Measurements from ENCODE around the gene NBAS.

Gene NBAS

DNA sequence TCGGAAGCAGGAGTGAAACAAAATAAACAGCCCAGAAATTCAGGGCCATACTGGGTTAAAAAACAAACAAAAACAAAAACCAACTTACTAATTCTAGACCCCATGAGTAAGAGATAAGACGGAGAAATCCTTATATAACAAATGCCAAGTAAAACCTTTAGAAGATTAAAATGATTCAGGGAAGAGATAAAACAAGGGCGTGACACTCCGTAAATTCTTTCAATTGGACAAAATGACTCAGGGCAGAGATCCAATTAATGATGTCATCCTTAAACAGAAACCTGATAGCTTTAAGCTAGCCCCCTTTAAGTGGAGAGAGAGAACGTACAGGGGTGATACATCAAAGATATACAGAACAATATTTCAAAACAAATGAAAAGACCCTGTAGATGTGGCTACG is 317.4 kb downstream of the NBAS start:
- Histone ChIP-seq H3K27ac (ENCODE audit: poor library complexity, severe bottlenecking) (no peak overlapping the region), H3K36me3 (ENCODE audit: low read depth) (no peaks in the 10 kb centered on the region), H3K27me3 (ENCODE audit: insufficient read depth, poor library complexity, severe bottlenecking) (no peaks in the 10 kb centered on the region), H3K4me3 (ENCODE audit: severe bottlenecking) (no peak overlapping the region), H3K4me1 (ENCODE audit: insufficient read depth, poor library complexity, severe bottlenecking) (no peaks in the 10 kb centered on the region), H3K9me3 (ENCODE audit: severe bottlenecking) (no peaks in the 10 kb centered on the region)
- no peak for TF ChIP-seq CTCF (IDR thresholded peaks at IDR 0.05; ENCODE audit: poor library complexity, severe bottlenecking)
- ATAC-seq (ENCODE audit: low read depth), result peak; percentile 17; the same call in 1 of the 3 replicates
- no peak for DNase-seq (ENCODE audit: low spot score)

DNA sequence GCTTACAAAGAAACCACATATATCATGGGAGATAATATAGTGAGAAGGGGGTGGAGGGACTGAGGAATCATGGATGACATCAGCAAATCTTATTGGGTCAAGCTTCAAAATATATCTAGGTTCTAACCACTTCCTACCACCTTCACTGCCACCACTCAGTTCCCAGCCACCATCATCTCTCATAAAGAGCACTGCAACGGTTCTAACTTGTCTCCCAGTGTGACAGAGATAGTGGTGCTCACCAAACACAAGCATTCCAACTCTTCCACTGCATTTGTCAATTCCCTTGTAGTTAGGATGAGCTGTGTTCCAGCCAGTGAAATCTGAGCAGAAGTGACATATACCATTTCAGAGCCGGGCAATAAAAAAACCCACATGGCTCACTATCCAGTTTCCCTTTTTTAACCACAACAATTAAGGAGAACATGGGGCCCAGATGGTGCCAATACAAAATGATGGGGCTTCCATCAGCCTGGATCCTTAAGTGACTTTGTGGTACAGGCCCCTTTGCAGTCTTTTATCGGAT is 318.1 kb downstream of the NBAS start:
- Histone ChIP-seq H3K4me3 (ENCODE audit: severe bottlenecking) (no peak overlapping the region), H3K4me1 (ENCODE audit: insufficient read depth, poor library complexity, severe bottlenecking) (no peaks in the 10 kb centered on the region), H3K36me3 (ENCODE audit: low read depth) (no peaks in the 10 kb centered on the region), H3K9me3 (ENCODE audit: severe bottlenecking) (no peaks in the 10 kb centered on the region), H3K27me3 (ENCODE audit: insufficient read depth, poor library complexity, severe bottlenecking) (no peaks in the 10 kb centered on the region), H3K27ac (ENCODE audit: poor library complexity, severe bottlenecking) (no peak overlapping the region)
- DNase-seq (ENCODE audit: low spot score) (no peak), ATAC-seq (ENCODE audit: low read depth) (no peak)
- TF ChIP-seq CTCF (IDR thresholded peaks at IDR 0.05; ENCODE audit: poor library complexity, severe bottlenecking), result no peak

DNA sequence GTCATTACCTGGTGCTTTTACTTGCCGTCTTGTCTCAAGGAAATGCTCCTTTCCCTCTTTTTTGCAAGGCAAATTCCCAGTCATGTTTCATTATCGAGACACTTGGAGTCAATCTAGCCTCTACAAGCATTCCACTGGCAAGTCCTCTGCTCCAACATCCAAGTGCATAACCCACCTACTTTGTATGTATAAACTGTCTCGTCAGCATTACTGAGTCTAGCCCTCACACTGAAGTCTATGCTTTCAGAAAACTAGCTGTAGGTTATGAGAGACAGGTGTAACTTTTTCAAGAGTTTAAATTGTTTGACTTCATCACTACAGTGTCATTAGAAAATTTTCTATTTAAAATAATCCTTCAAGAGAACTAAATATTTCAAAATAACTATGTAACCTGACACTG is 319.2 kb downstream of the NBAS start:
- Histone ChIP-seq H3K4me3 (ENCODE audit: severe bottlenecking) (no peak overlapping the region), H3K27me3 (ENCODE audit: insufficient read depth, poor library complexity, severe bottlenecking) (no peaks in the 10 kb centered on the region), H3K27ac (ENCODE audit: poor library complexity, severe bottlenecking) (no peak overlapping the region), H3K36me3 (ENCODE audit: low read depth) (0 out of 2 replicates have a peak, but pooled peaks cover 3% of the 10 kb centered on the region), H3K9me3 (ENCODE audit: severe bottlenecking) (no peaks in the 10 kb centered on the region), H3K4me1 (ENCODE audit: insufficient read depth, poor library complexity, severe bottlenecking) (no peaks in the 10 kb centered on the region)
- no peak for DNase-seq (ENCODE audit: low spot score)
- ATAC-seq (ENCODE audit: low read depth), result no peak
- no peak for TF ChIP-seq CTCF (IDR thresholded peaks at IDR 0.05; ENCODE audit: poor library complexity, severe bottlenecking)

GRCh38 chr2:15241201-15241600 is 319.9 kb downstream of the NBAS start:
- DNase-seq (ENCODE audit: low spot score) (no peak), ATAC-seq (ENCODE audit: low read depth) (no peak; the same call in 2 of the 3 replicates)
- TF ChIP-seq CTCF (IDR thresholded peaks at IDR 0.05; ENCODE audit: poor library complexity, severe bottlenecking), result no peak
- no peaks in the 10 kb centered on the region for H3K27me3 ChIP-seq (ENCODE audit: insufficient read depth, poor library complexity, severe bottlenecking)
- no peaks in the 10 kb centered on the region for H3K9me3 ChIP-seq (ENCODE audit: severe bottlenecking)
- H3K4me1 ChIP-seq (ENCODE audit: insufficient read depth, poor library complexity, severe bottlenecking), result no peaks in the 10 kb centered on the region
- H3K4me3 ChIP-seq (ENCODE audit: severe bottlenecking), result no peak overlapping the region
- no peak overlapping the region for H3K27ac ChIP-seq (ENCODE audit: poor library complexity, severe bottlenecking)
- 0 out of 2 replicates have a peak, but pooled peaks cover 4% of the 10 kb centered on the region for H3K36me3 ChIP-seq (ENCODE audit: low read depth)

- Histone ChIP-seq H3K9me3 (ENCODE audit: severe bottlenecking) (no peaks in the 10 kb centered on the region), H3K27ac (ENCODE audit: poor library complexity, severe bottlenecking) (no peak overlapping the region), H3K36me3 (ENCODE audit: low read depth) (peaks cover 8% of the 10 kb centered on the region; the same call in 1 of the 2 replicates), H3K4me3 (ENCODE audit: severe bottlenecking) (no peak overlapping the region), H3K4me1 (ENCODE audit: insufficient read depth, poor library complexity, severe bottlenecking) (no peaks in the 10 kb centered on the region), H3K27me3 (ENCODE audit: insufficient read depth, poor library complexity, severe bottlenecking) (no peaks in the 10 kb centered on the region)
- no peak for TF ChIP-seq CTCF (IDR thresholded peaks at IDR 0.05; ENCODE audit: poor library complexity, severe bottlenecking)
- ATAC-seq (ENCODE audit: low read depth) (no peak), DNase-seq (ENCODE audit: low spot score) (no peak)
Measured at GRCh38 chr2:15238028-15238427, 323.1 kb downstream of the NBAS start.
